Body of pancreas (tissue), 4 donors: Measurements from ENCODE around the gene VPS4B.

Experiments used
- CTCF ChIP-seq, 7 experiments: fragments of 450-650 bp in 4 of 7; fragments of 200-600 bp in 3 of 7; sonication (generic) in 3 of 7; IDR thresholded peaks; one replicate each; pipeline ENCODE4 v1.5.1; 2016 to 2019; ENCODE audit warnings: antibody characterized with exemption in 7 of 7
- POLR2A ChIP-seq, 3 donors: fragments of 450-650 bp; IDR thresholded peaks; one replicate each; pipeline ENCODE4 v1.6.1; 2016; ENCODE audit warnings: antibody characterized with exemption in 3 of 3, mild to moderate bottlenecking in 2 of 3

GRCh38 chr18:63346480-63347183 is 75.6 kb downstream of the VPS4B start:
- no peak for TF ChIP-seq POLR2A (IDR thresholded peaks at IDR 0.05)
- TF ChIP-seq CTCF (IDR thresholded peaks at IDR 0.05): no peak
